ENCODE data around the gene METTL14. TPM values are rescaled to one million over a fixed set of nuclear protein-coding genes. Genes with fewer than 3 reads are reported as not detected.

METTL14 gene
- total RNA-seq, 1 donor, result 25.3 TPM

GRCh38 chr4:118739022-118739713 is 54.0 kb downstream of the METTL14 start:
- Histone ChIP-seq H3K79me2 (ENCODE audit: insufficient read depth, low read length) (peaks cover 41% of the 10 kb centered on the region), H3K4me2 (ENCODE audit: insufficient read depth, low read length) (no peak overlapping the region), H3K27me3 (ENCODE audit: insufficient read depth, low read length) (no peaks in the 10 kb centered on the region), H3K4me3 (ENCODE audit: insufficient read depth, low read length) (no peak overlapping the region), H3K4me1 (ENCODE audit: insufficient read depth, low read length) (peaks cover 17% of the 10 kb centered on the region), H3K36me3 (ENCODE audit: insufficient read depth, low read length) (peaks cover 93% of the 10 kb centered on the region), H4K20me1 (ENCODE audit: insufficient read depth, low read length) (no peaks in the 10 kb centered on the region), H3K27ac (ENCODE audit: low read depth, low read length) (peak overlapping the region; percentile 29), H3K9me3 (ENCODE audit: low read depth, low read length) (no peaks in the 10 kb centered on the region), H2AFZ (ENCODE audit: low read length) (no peak overlapping the region)
- no peak for TF ChIP-seq CTCF (IDR thresholded peaks at IDR 0.05; ENCODE audit: extremely low read depth, low read depth, low read length)
- DNase-seq (ENCODE audit: insufficient read length, low spot score, missing footprints), result no peak

GRCh38 chr4:118740869-118741268 is 55.7 kb downstream of the METTL14 start:
- no peaks in the 10 kb centered on the region for H3K27me3 ChIP-seq (ENCODE audit: insufficient read depth, low read length)
- H3K4me1 ChIP-seq (ENCODE audit: insufficient read depth, low read length), result peaks cover 20% of the 10 kb centered on the region
- H2AFZ ChIP-seq (ENCODE audit: low read length), result no peak overlapping the region
- H3K4me2 ChIP-seq (ENCODE audit: insufficient read depth, low read length), result no peak overlapping the region
- H3K4me3 ChIP-seq (ENCODE audit: insufficient read depth, low read length), result no peak overlapping the region
- H3K36me3 ChIP-seq (ENCODE audit: insufficient read depth, low read length), result peaks cover 94% of the 10 kb centered on the region
- DNase-seq (ENCODE audit: insufficient read length, low spot score, missing footprints), result no peak
- H3K27ac ChIP-seq (ENCODE audit: low read depth, low read length), result peak overlapping the region; percentile 52
- TF ChIP-seq CTCF (IDR thresholded peaks at IDR 0.05; ENCODE audit: extremely low read depth, low read depth, low read length), result peak; percentile 32
- peaks cover 44% of the 10 kb centered on the region for H3K79me2 ChIP-seq (ENCODE audit: insufficient read depth, low read length)
- H4K20me1 ChIP-seq (ENCODE audit: insufficient read depth, low read length), result no peaks in the 10 kb centered on the region
- no peaks in the 10 kb centered on the region for H3K9me3 ChIP-seq (ENCODE audit: low read depth, low read length)

- Histone ChIP-seq H3K79me2 (ENCODE audit: insufficient read depth, low read length) (peaks cover 44% of the 10 kb centered on the region), H3K4me3 (ENCODE audit: insufficient read depth, low read length) (no peak overlapping the region), H3K4me2 (ENCODE audit: insufficient read depth, low read length) (no peak overlapping the region), H3K36me3 (ENCODE audit: insufficient read depth, low read length) (peaks cover 91% of the 10 kb centered on the region), H3K27ac (ENCODE audit: low read depth, low read length) (peak overlapping the region; percentile 52), H3K27me3 (ENCODE audit: insufficient read depth, low read length) (no peaks in the 10 kb centered on the region), H4K20me1 (ENCODE audit: insufficient read depth, low read length) (no peaks in the 10 kb centered on the region), H2AFZ (ENCODE audit: low read length) (no peak overlapping the region), H3K9me3 (ENCODE audit: low read depth, low read length) (no peaks in the 10 kb centered on the region), H3K4me1 (ENCODE audit: insufficient read depth, low read length) (peaks cover 20% of the 10 kb centered on the region)
- no peak for TF ChIP-seq CTCF (IDR thresholded peaks at IDR 0.05; ENCODE audit: extremely low read depth, low read depth, low read length)
- no peak for DNase-seq (ENCODE audit: insufficient read length, low spot score, missing footprints)
Measured at GRCh38 chr4:118741301-118741855, 56.2 kb downstream of the METTL14 start.

- H3K4me2 ChIP-seq (ENCODE audit: insufficient read depth, low read length), result no peak overlapping the region
- peaks cover 20% of the 10 kb centered on the region for H3K4me1 ChIP-seq (ENCODE audit: insufficient read depth, low read length)
- TF ChIP-seq CTCF (IDR thresholded peaks at IDR 0.05; ENCODE audit: extremely low read depth, low read depth, low read length), result no peak
- H2AFZ ChIP-seq (ENCODE audit: low read length), result no peak overlapping the region
- no peak overlapping the region for H3K4me3 ChIP-seq (ENCODE audit: insufficient read depth, low read length)
- peak overlapping the region; percentile 52 for H3K27ac ChIP-seq (ENCODE audit: low read depth, low read length)
- DNase-seq (ENCODE audit: insufficient read length, low spot score, missing footprints), result no peak
- peaks cover 48% of the 10 kb centered on the region for H3K79me2 ChIP-seq (ENCODE audit: insufficient read depth, low read length)
- H3K9me3 ChIP-seq (ENCODE audit: low read depth, low read length), result no peaks in the 10 kb centered on the region
- H3K27me3 ChIP-seq (ENCODE audit: insufficient read depth, low read length), result no peaks in the 10 kb centered on the region
- H3K36me3 ChIP-seq (ENCODE audit: insufficient read depth, low read length), result peaks cover 91% of the 10 kb centered on the region
- H4K20me1 ChIP-seq (ENCODE audit: insufficient read depth, low read length), result no peaks in the 10 kb centered on the region
Measured at GRCh38 chr4:118742050-118742449, 56.9 kb downstream of the METTL14 start.
